ENCODE results near the gene CIB4.
"Not testable (repeated sequence)": the region's sequence is repeated elsewhere in the genome, so short reads cannot be mapped to it uniquely, and the experiment has no call there.

CIB4 gene

GRCh38 chr2:26580151-26580550, 61.0 kb downstream of the CIB4 start:
- no peak for DNase-seq

GRCh38 chr2:26579723-26580040, 61.5 kb downstream of the CIB4 start:
- no peak for DNase-seq

- DNase-seq = no peak
Measured at GRCh38 chr2:26579025-26579722, 62.0 kb downstream of the CIB4 start.

GRCh38 chr2:26578581-26578980, 62.6 kb downstream of the CIB4 start:
- DNase-seq = no peak

GRCh38 chr2:26578113-26578458, 63.1 kb downstream of the CIB4 start:
- no peak for DNase-seq

- peak in 4 of 5 donors; percentile 37 to 56 (median 42) for DNase-seq
Measured at GRCh38 chr2:26577442-26578112, 63.6 kb downstream of the CIB4 start.

- DNase-seq = no peak
Measured at GRCh38 chr2:26576565-26577441, 64.4 kb downstream of the CIB4 start.

GRCh38 chr2:26575836-26576564, 65.2 kb downstream of the CIB4 start:
- no peak for DNase-seq

GRCh38 chr2:26574900-26575560, 66.1 kb downstream of the CIB4 start:
- no peak for DNase-seq

GRCh38 chr2:26574066-26574899, 66.9 kb downstream of the CIB4 start:
- DNase-seq = no peak

- DNase-seq = no peak
Measured at GRCh38 chr2:26573241-26573925, 67.8 kb downstream of the CIB4 start.

- no peak for DNase-seq
Measured at GRCh38 chr2:26572591-26572990, 68.6 kb downstream of the CIB4 start.

GRCh38 chr2:26571316-26571715, 69.8 kb downstream of the CIB4 start:
- no peak for DNase-seq

- DNase-seq = no peak
Measured at GRCh38 chr2:26570083-26570430, 71.1 kb downstream of the CIB4 start.

- DNase-seq = no peak
Measured at GRCh38 chr2:26569216-26570082, 71.7 kb downstream of the CIB4 start.

GRCh38 chr2:26568076-26568890, 72.9 kb downstream of the CIB4 start:
- peak in 1 of 5 donors; percentile 4 for DNase-seq

GRCh38 chr2:26567534-26567933, 73.6 kb downstream of the CIB4 start:
- peak in 1 of 5 donors; percentile 4 for DNase-seq

- not testable (repeated sequence) for DNase-seq
Measured at GRCh38 chr2:26566731-26567130, 74.4 kb downstream of the CIB4 start.

- no peak for DNase-seq
Measured at GRCh38 chr2:26566081-26566375, 75.1 kb downstream of the CIB4 start.
